Stimulated activated CD4-positive, alpha-beta T cell treated with anti-CD3 and anti-CD28 coated beads, Interleukin-15, amount 100 ng/mL, for 1 hour (primary cell): ENCODE results near the gene IGF2BP1.

ENCODE experiments used
- DNase-seq, 2 donors: peaks; one replicate each; pipeline ENCODE4 v3.0.0-alpha.2; 2020; ENCODE audit warnings: low read depth in 1 of 2, low spot score in 1 of 2

The IGF2BP1 gene

GRCh38 chr17:48997103-48997826, at the start of gene IGF2BP1:
Gene IGF2BP1, plus strand, starts transcription at chr17:48997385. Its CDS starts 361 bp downstream, at chr17:48997746.
- peak in 1 of 2 donors; percentile 18 for DNase-seq

- no peak for DNase-seq
Measured at GRCh38 chr17:48951572-48951971, 45.6 kb upstream of the IGF2BP1 start.

GRCh38 chr17:48952904-48953303, 44.3 kb upstream of the IGF2BP1 start:
- DNase-seq = no peak

GRCh38 chr17:48954300-48954755, 42.9 kb upstream of the IGF2BP1 start:
- DNase-seq = no peak

- no peak for DNase-seq
Measured at GRCh38 chr17:48960834-48961515, 36.2 kb upstream of the IGF2BP1 start.

GRCh38 chr17:48961516-48962233, 35.5 kb upstream of the IGF2BP1 start:
- no peak for DNase-seq

GRCh38 chr17:48970224-48970623, 27.0 kb upstream of the IGF2BP1 start:
- DNase-seq = no peak

GRCh38 chr17:48970865-48971687, 26.1 kb upstream of the IGF2BP1 start:
- no peak for DNase-seq

- DNase-seq = no peak
Measured at GRCh38 chr17:48972749-48973097, 24.5 kb upstream of the IGF2BP1 start.

- no peak for DNase-seq
Measured at GRCh38 chr17:48973806-48974205, 23.4 kb upstream of the IGF2BP1 start.

GRCh38 chr17:48981927-48982539, 15.2 kb upstream of the IGF2BP1 start:
- DNase-seq = no peak

- DNase-seq = no peak
Measured at GRCh38 chr17:48985436-48986245, 11.5 kb upstream of the IGF2BP1 start.

GRCh38 chr17:48989100-48989499, 8.1 kb upstream of the IGF2BP1 start:
- no peak for DNase-seq

- DNase-seq = no peak
Measured at GRCh38 chr17:48990882-48991357, 6.3 kb upstream of the IGF2BP1 start.

- no peak for DNase-seq
Measured at GRCh38 chr17:48992444-48992843, 4.7 kb upstream of the IGF2BP1 start.

GRCh38 chr17:48993305-48993704, 3.9 kb upstream of the IGF2BP1 start:
- no peak for DNase-seq

GRCh38 chr17:48993951-48994350, 3.2 kb upstream of the IGF2BP1 start:
- no peak for DNase-seq

GRCh38 chr17:48994549-48995303, 2.5 kb upstream of the IGF2BP1 start:
- DNase-seq = no peak
